Measurements from ENCODE around the gene STAM.
"Not testable (repeated sequence)": the region's sequence is repeated elsewhere in the genome, so short reads cannot be mapped to it uniquely, and the experiment has no call there.

Gene STAM

GRCh38 chr10:17643755-17644484 lies at the start of gene STAM:
TSS of gene STAM (plus strand) at chr10:17644151. CDS start at chr10:17644340, 189 bp downstream.
- peak within 1 kb of the TSS; percentile 98 for H3K27ac Mint-ChIP-seq
- H3K9me3 Mint-ChIP-seq: peaks cover 8% of the 10 kb centered on the region
- H3K27me3 Mint-ChIP-seq: peaks cover 3% of the 10 kb centered on the region
- H3K36me3 Mint-ChIP-seq (ENCODE audit: low read depth): peaks cover 24% of the 10 kb centered on the region
- H3K4me1 Mint-ChIP-seq (ENCODE audit: low read depth): peaks cover 60% of the 10 kb centered on the region
- H3K4me3 Mint-ChIP-seq: peak within 1 kb of the TSS; percentile 100

- Mint-ChIP-seq H3K27ac (no peak overlapping the region), H3K9me3 (no peaks in the 10 kb centered on the region), H3K4me3 (no peak overlapping the region), H3K4me1 (ENCODE audit: low read depth) (no peaks in the 10 kb centered on the region), H3K27me3 (no peaks in the 10 kb centered on the region), H3K36me3 (ENCODE audit: low read depth) (no peaks in the 10 kb centered on the region)
These were observed 46.6 kb upstream of the STAM start for GRCh38 chr10:17597386-17597785.

GRCh38 chr10:17599089-17599488 lies 44.9 kb upstream of the STAM start:
- H3K9me3 Mint-ChIP-seq: no peaks in the 10 kb centered on the region
- H3K27ac Mint-ChIP-seq: no peak overlapping the region
- H3K4me1 Mint-ChIP-seq (ENCODE audit: low read depth): no peaks in the 10 kb centered on the region
- H3K36me3 Mint-ChIP-seq (ENCODE audit: low read depth): no peaks in the 10 kb centered on the region
- H3K4me3 Mint-ChIP-seq: no peak overlapping the region
- H3K27me3 Mint-ChIP-seq: no peaks in the 10 kb centered on the region

GRCh38 chr10:17605936-17606335 lies 38.0 kb upstream of the STAM start:
- no peaks in the 10 kb centered on the region for H3K27me3 Mint-ChIP-seq
- no peak overlapping the region for H3K27ac Mint-ChIP-seq
- no peaks in the 10 kb centered on the region for H3K9me3 Mint-ChIP-seq
- H3K4me3 Mint-ChIP-seq: no peak overlapping the region
- no peaks in the 10 kb centered on the region for H3K36me3 Mint-ChIP-seq (ENCODE audit: low read depth)
- no peaks in the 10 kb centered on the region for H3K4me1 Mint-ChIP-seq (ENCODE audit: low read depth)

GRCh38 chr10:17606547-17607040 lies 37.4 kb upstream of the STAM start:
- Mint-ChIP-seq H3K27ac (no peak overlapping the region), H3K4me1 (ENCODE audit: low read depth) (no peaks in the 10 kb centered on the region), H3K36me3 (ENCODE audit: low read depth) (no peaks in the 10 kb centered on the region), H3K9me3 (no peaks in the 10 kb centered on the region), H3K4me3 (no peak overlapping the region), H3K27me3 (no peaks in the 10 kb centered on the region)

- Mint-ChIP-seq H3K36me3 (ENCODE audit: low read depth) (no peaks in the 10 kb centered on the region), H3K27me3 (no peaks in the 10 kb centered on the region), H3K4me3 (no peak overlapping the region), H3K27ac (no peak overlapping the region), H3K4me1 (ENCODE audit: low read depth) (no peaks in the 10 kb centered on the region), H3K9me3 (no peaks in the 10 kb centered on the region)
These were observed 36.9 kb upstream of the STAM start for GRCh38 chr10:17607060-17607459.

- Mint-ChIP-seq H3K4me3 (no peak overlapping the region), H3K27ac (no peak overlapping the region), H3K36me3 (ENCODE audit: low read depth) (no peaks in the 10 kb centered on the region), H3K4me1 (ENCODE audit: low read depth) (no peaks in the 10 kb centered on the region), H3K27me3 (no peaks in the 10 kb centered on the region), H3K9me3 (no peaks in the 10 kb centered on the region)
These were observed 36.2 kb upstream of the STAM start for GRCh38 chr10:17607603-17608332.

- Mint-ChIP-seq H3K9me3 (no peaks in the 10 kb centered on the region), H3K27me3 (no peaks in the 10 kb centered on the region), H3K36me3 (ENCODE audit: low read depth) (no peaks in the 10 kb centered on the region), H3K27ac (no peak overlapping the region), H3K4me1 (ENCODE audit: low read depth) (no peaks in the 10 kb centered on the region), H3K4me3 (no peak overlapping the region)
These were observed 34.4 kb upstream of the STAM start for GRCh38 chr10:17609523-17610079.

GRCh38 chr10:17616403-17617030 lies 27.4 kb upstream of the STAM start:
- Mint-ChIP-seq H3K9me3 (no peaks in the 10 kb centered on the region), H3K4me1 (ENCODE audit: low read depth) (peaks cover 11% of the 10 kb centered on the region), H3K36me3 (ENCODE audit: low read depth) (no peaks in the 10 kb centered on the region), H3K27ac (no peak overlapping the region), H3K27me3 (peaks cover 18% of the 10 kb centered on the region), H3K4me3 (peak overlapping the region; percentile 52)

GRCh38 chr10:17617031-17617911 lies 26.7 kb upstream of the STAM start, which contains the start of gene HACD1:
TSS of gene HACD1 (minus strand) at chr10:17617374. CDS start at chr10:17617339, 35 bp downstream.
- Mint-ChIP-seq H3K36me3 (ENCODE audit: low read depth) (no peaks in the 10 kb centered on the region), H3K4me3 (peak within 1 kb of the TSS; percentile 84), H3K27me3 (peaks cover 24% of the 10 kb centered on the region), H3K27ac (peak within 1 kb of the TSS; percentile 45), H3K9me3 (no peaks in the 10 kb centered on the region), H3K4me1 (ENCODE audit: low read depth) (peaks cover 11% of the 10 kb centered on the region)

GRCh38 chr10:17622061-17622460 lies 21.9 kb upstream of the STAM start:
- Mint-ChIP-seq H3K4me3 (no peak overlapping the region), H3K36me3 (ENCODE audit: low read depth) (no peaks in the 10 kb centered on the region), H3K4me1 (ENCODE audit: low read depth) (peaks cover 11% of the 10 kb centered on the region), H3K27me3 (peaks cover 33% of the 10 kb centered on the region), H3K9me3 (no peaks in the 10 kb centered on the region), H3K27ac (no peak overlapping the region)

GRCh38 chr10:17624996-17625395 lies 19.0 kb upstream of the STAM start:
- Mint-ChIP-seq H3K4me1 (ENCODE audit: low read depth) (no peaks in the 10 kb centered on the region), H3K36me3 (ENCODE audit: low read depth) (no peaks in the 10 kb centered on the region), H3K27ac (no peak overlapping the region), H3K4me3 (no peak overlapping the region), H3K27me3 (peaks cover 15% of the 10 kb centered on the region), H3K9me3 (no peaks in the 10 kb centered on the region)

GRCh38 chr10:17626656-17627055 lies 17.3 kb upstream of the STAM start:
- Mint-ChIP-seq H3K4me3 (no peak overlapping the region), H3K4me1 (ENCODE audit: low read depth) (no peaks in the 10 kb centered on the region), H3K36me3 (ENCODE audit: low read depth) (no peaks in the 10 kb centered on the region), H3K9me3 (no peaks in the 10 kb centered on the region), H3K27me3 (peaks cover 15% of the 10 kb centered on the region), H3K27ac (no peak overlapping the region)

- not testable (repeated sequence) for H3K4me1 Mint-ChIP-seq (ENCODE audit: low read depth); H3K36me3 Mint-ChIP-seq (ENCODE audit: low read depth); H3K27ac Mint-ChIP-seq; H3K27me3 Mint-ChIP-seq; H3K9me3 Mint-ChIP-seq; H3K4me3 Mint-ChIP-seq
These were observed 11.4 kb upstream of the STAM start for GRCh38 chr10:17632590-17632989.
